T-helper 17 cell (primary cell): ENCODE results near the gene ADRA1B. TPM values are rescaled to one million over a fixed set of nuclear protein-coding genes. Genes with fewer than 3 reads are reported as not detected.

ENCODE experiments used
- ATAC-seq: fragments of 150-1000 bp; cut with Tn5 transposase; 2 replicates; pipeline ENCODE4 v1.10.0; 2021; ENCODE audit warnings: mild to moderate bottlenecking, moderate library complexity
- DNase-seq, 3 donors: peaks; one replicate each; pipeline versions ENCODE4 v3.0.0 to v3.0.0-alpha.2; 2020 to 2021
- H3K9me3 ChIP-seq: one replicate; pipeline ENCODE4 v1.7.0; 2013; ENCODE audit warnings: low read length, mild to moderate bottlenecking; ENCODE audit not compliant: control insufficient read depth, poor library complexity, severe bottlenecking
- H3K27ac Mint-ChIP-seq: one replicate; pipeline ENCODE4 v1.8.0; 2022; ENCODE audit warnings: mild to moderate bottlenecking, moderate library complexity, mixed read lengths
- H3K27me3 Mint-ChIP-seq: one replicate; pipeline ENCODE4 v1.8.0; 2022; ENCODE audit warnings: mixed read lengths
- H3K36me3 Mint-ChIP-seq: one replicate; pipeline ENCODE4 v1.8.0; 2022; ENCODE audit warnings: low read depth, mixed read lengths
- H3K4me1 Mint-ChIP-seq: one replicate; pipeline ENCODE4 v1.8.0; 2022; ENCODE audit warnings: mild to moderate bottlenecking, mixed read lengths
- H3K4me3 Mint-ChIP-seq: one replicate; pipeline ENCODE4 v1.8.0; 2022; ENCODE audit warnings: mild to moderate bottlenecking, moderate library complexity, mixed read lengths
- total RNA-seq, 4 donors: library from RNA in 2 of 4; stranded (reverse) in 2 of 4; gene quantifications; one replicate each; pipeline ENCODE4 v1.2.3 and lab custom pipeline; 2022 to 2026

ADRA1B gene
- total RNA-seq, 2 donors from 2014 or later = not detected

- H3K9me3 ChIP-seq = no peaks in the 10 kb centered on the region
- peaks cover 15% of the 10 kb centered on the region for H3K36me3 Mint-ChIP-seq
- H3K4me3 Mint-ChIP-seq = no peak overlapping the region
- DNase-seq (no peak), ATAC-seq (no peak)
- peaks cover 64% of the 10 kb centered on the region for H3K27me3 Mint-ChIP-seq
- peaks cover 13% of the 10 kb centered on the region for H3K4me1 Mint-ChIP-seq
- no peak overlapping the region for H3K27ac Mint-ChIP-seq
Measured at GRCh38 chr5:159917994-159918393, 1.7 kb downstream of the ADRA1B start.

DNA sequence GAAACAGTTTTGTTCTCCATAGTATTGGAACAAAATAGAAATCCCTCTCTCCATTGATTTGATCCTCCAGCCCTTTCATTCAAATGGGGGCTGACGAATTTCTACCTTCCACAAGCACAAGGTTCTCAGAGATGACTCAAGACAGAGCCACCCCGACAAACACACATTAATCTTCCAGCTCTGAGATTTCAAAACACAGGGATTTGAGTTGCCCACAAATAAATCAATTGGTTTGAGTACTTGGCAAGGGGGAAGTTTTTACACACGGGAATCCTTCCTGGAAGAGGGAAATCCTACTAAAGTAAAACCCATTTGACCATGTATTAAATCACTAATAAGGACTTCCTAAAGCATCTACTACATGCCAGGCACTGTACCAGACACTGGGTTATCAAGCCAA lies 5.4 kb downstream of the ADRA1B start:
- peaks cover 32% of the 10 kb centered on the region for H3K27me3 Mint-ChIP-seq
- no peak for DNase-seq

GRCh38 chr5:159923008-159923407 lies 6.7 kb downstream of the ADRA1B start:
- peaks cover 5% of the 10 kb centered on the region for H3K4me1 Mint-ChIP-seq
- no peaks in the 10 kb centered on the region for H3K9me3 ChIP-seq
- H3K36me3 Mint-ChIP-seq = peaks cover 8% of the 10 kb centered on the region
- DNase-seq = no peak
- no peak overlapping the region for H3K4me3 Mint-ChIP-seq
- H3K27me3 Mint-ChIP-seq = peaks cover 23% of the 10 kb centered on the region
- ATAC-seq = no peak
- H3K27ac Mint-ChIP-seq = no peak overlapping the region

More for the DNA sequence above, 5.4 kb downstream of the ADRA1B start:
- no peak overlapping the region for H3K27ac Mint-ChIP-seq
- H3K4me3 Mint-ChIP-seq = no peak overlapping the region
- peaks cover 13% of the 10 kb centered on the region for H3K36me3 Mint-ChIP-seq
- H3K4me1 Mint-ChIP-seq = peaks cover 9% of the 10 kb centered on the region
- no peak for ATAC-seq
- no peaks in the 10 kb centered on the region for H3K9me3 ChIP-seq

DNA sequence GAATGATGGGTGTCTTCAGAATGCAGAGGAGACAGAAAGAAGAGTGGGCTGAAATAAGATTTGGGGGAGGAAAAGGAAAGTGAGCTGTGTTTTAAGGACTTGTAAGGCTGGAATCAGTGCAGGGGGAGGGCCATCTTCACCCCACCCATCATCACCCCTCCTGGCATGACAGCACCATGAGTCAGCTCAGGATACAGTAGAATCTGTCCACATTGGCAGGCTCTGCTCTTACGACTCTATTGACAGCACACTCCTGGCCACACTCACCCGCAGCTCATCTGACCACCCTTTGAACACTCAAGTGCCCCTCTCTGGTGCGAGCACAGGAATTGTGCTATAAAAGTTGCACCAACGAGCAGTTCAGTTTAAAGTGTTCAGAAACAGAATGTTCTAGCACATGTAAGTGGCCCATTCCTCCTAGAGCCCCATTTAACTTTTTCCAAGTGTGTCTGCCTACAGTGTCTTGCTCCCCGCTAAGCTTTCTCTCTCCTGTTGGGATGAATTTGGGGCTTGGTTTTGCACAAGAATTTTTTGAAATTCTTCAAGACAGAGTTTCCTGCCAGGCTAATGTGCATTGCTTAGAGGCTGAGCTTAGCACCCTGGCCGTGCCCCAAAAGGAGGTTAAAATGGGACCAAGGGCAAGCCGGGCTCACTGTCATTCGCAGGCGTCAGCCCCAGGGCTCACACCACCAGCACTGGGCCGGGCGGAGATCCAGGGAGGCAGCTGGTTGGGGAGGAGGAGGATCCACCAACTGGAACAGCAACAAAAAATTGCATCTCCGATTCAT lies 12.0 kb downstream of the ADRA1B start:
- peaks cover 3% of the 10 kb centered on the region for H3K4me1 Mint-ChIP-seq
- H3K9me3 ChIP-seq = no peaks in the 10 kb centered on the region
- ATAC-seq = no peak
- H3K4me3 Mint-ChIP-seq = no peak overlapping the region
- H3K27me3 Mint-ChIP-seq = peaks cover 37% of the 10 kb centered on the region
- no peak overlapping the region for H3K27ac Mint-ChIP-seq
- H3K36me3 Mint-ChIP-seq = peaks cover 3% of the 10 kb centered on the region
- DNase-seq = no peak

DNA sequence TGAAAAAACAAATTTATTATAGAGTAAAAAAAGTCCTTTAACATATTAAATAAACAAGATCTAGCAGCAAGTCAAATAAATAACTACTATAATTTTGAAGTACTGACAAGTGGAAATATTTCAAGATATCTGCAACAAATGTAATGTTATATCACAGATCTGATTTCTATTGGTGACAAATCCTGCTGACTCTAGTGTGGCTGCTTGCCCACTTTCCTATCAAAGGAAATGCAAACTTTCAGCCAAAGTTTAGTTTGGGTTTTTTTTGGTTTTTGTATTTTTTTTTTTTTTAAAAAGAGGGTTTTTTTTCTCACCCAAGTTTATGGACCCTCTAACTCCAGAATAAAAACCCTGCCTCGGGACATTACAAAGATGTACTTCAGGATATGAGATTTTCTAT lies 12.9 kb downstream of the ADRA1B start:
- Mint-ChIP-seq H3K27ac (no peak overlapping the region), H3K36me3 (peaks cover 3% of the 10 kb centered on the region), H3K27me3 (peaks cover 41% of the 10 kb centered on the region), H3K4me1 (peaks cover 3% of the 10 kb centered on the region), H3K4me3 (no peak overlapping the region)
- DNase-seq (no peak), ATAC-seq (no peak)
- no peaks in the 10 kb centered on the region for H3K9me3 ChIP-seq

GRCh38 chr5:159933531-159934485 lies 17.5 kb downstream of the ADRA1B start:
- no peaks in the 10 kb centered on the region for H3K9me3 ChIP-seq
- ATAC-seq = no peak
- no peak for DNase-seq
- no peak overlapping the region for H3K27ac Mint-ChIP-seq
- no peaks in the 10 kb centered on the region for H3K4me1 Mint-ChIP-seq
- no peak overlapping the region for H3K4me3 Mint-ChIP-seq
- peaks cover 50% of the 10 kb centered on the region for H3K27me3 Mint-ChIP-seq
- peaks cover 2% of the 10 kb centered on the region for H3K36me3 Mint-ChIP-seq

- H3K4me3 Mint-ChIP-seq = no peak overlapping the region
- H3K4me1 Mint-ChIP-seq = peaks cover 2% of the 10 kb centered on the region
- H3K9me3 ChIP-seq = no peaks in the 10 kb centered on the region
- DNase-seq (no peak), ATAC-seq (no peak)
- peaks cover 2% of the 10 kb centered on the region for H3K36me3 Mint-ChIP-seq
- no peak overlapping the region for H3K27ac Mint-ChIP-seq
- peaks cover 61% of the 10 kb centered on the region for H3K27me3 Mint-ChIP-seq
Measured at GRCh38 chr5:159935946-159936345, 19.7 kb downstream of the ADRA1B start.

DNA sequence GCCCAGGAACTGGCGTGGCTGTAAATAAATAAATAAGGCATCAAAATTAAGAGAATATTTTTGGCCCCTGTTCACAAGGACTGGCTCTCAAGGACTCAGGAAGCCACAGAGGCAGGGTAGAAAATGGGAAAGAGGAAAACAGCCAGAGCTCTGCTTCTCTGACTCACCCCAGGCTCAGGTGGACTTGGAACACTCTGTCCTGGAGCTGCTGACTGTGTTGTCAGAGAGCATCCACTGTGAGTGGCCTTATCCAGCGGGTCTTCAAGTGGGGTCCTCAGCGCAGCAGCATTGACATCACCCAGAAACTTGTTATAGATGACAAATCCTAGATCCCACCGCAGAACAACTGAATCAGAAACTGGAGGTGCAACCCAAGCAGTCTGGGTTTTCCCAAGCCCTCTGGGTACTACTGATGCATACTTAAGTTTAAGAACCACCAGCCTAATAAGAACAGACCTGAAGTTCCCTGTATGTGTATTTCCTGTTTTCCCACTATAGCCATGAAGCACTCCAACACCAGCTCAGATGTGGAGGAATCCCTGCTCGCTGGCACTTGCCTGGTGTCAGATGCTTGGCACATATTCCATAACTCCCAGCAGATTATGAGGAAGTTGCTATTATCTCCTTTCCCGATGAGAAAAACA lies 20.5 kb downstream of the ADRA1B start:
- Mint-ChIP-seq H3K4me3 (no peak overlapping the region), H3K27ac (no peak overlapping the region), H3K36me3 (peaks cover 2% of the 10 kb centered on the region), H3K4me1 (peaks cover 2% of the 10 kb centered on the region), H3K27me3 (peaks cover 63% of the 10 kb centered on the region)
- DNase-seq (no peak), ATAC-seq (no peak)
- no peaks in the 10 kb centered on the region for H3K9me3 ChIP-seq

DNA sequence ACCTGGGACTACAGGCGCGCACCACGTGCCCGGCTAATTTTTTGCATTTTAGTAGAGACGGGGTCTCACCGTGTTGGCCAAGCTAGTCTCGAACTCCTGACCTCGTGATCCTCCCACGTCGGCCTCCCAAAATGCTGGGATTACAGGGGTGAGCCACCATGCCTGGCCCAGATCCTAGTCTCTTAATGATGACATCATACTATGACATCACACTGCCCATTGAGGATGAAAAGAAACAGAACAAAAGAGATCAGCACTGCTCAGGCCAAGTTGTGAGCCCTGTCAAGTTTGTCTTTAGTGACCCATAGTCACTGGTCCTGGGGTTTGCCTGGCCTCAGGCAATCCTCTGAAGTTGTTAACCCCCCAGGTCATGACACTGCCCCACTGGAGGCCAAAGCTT lies 21.3 kb downstream of the ADRA1B start:
- no peaks in the 10 kb centered on the region for H3K9me3 ChIP-seq
- Mint-ChIP-seq H3K27ac (no peak overlapping the region), H3K27me3 (peaks cover 64% of the 10 kb centered on the region), H3K36me3 (peaks cover 2% of the 10 kb centered on the region), H3K4me1 (peaks cover 2% of the 10 kb centered on the region), H3K4me3 (no peak overlapping the region)
- no peak for ATAC-seq
- DNase-seq = no peak

DNA sequence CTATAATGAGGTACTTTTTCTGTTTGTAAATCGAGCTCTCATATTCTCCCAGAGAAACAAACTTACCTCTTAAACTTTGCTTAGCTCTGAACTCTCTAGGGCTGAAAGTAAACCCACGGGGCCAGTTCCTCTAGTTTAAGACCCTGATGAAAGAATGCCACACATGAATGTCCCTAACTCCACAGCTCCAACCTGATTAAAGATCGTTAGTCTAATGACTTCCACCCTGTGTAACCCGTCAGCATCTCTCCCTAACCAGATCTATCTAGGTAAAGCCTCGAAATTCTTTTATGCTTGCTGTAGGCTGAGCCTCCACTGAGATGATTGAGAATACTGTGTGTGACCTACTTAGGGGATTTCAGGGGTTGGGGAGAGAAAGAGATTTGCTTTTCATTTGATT lies 27.0 kb downstream of the ADRA1B start:
- peaks cover 5% of the 10 kb centered on the region for H3K4me1 Mint-ChIP-seq
- DNase-seq (no peak), ATAC-seq (no peak)
- H3K9me3 ChIP-seq = no peaks in the 10 kb centered on the region
- no peak overlapping the region for H3K27ac Mint-ChIP-seq
- H3K4me3 Mint-ChIP-seq = no peak overlapping the region
- H3K36me3 Mint-ChIP-seq = peaks cover 2% of the 10 kb centered on the region
- H3K27me3 Mint-ChIP-seq = peaks cover 50% of the 10 kb centered on the region

GRCh38 chr5:159944056-159944600 lies 27.8 kb downstream of the ADRA1B start:
- Mint-ChIP-seq H3K27me3 (peaks cover 45% of the 10 kb centered on the region), H3K27ac (no peak overlapping the region), H3K36me3 (peaks cover 2% of the 10 kb centered on the region), H3K4me1 (peaks cover 5% of the 10 kb centered on the region), H3K4me3 (no peak overlapping the region)
- DNase-seq (no peak), ATAC-seq (no peak)
- H3K9me3 ChIP-seq = no peaks in the 10 kb centered on the region

GRCh38 chr5:159945359-159945758 lies 29.1 kb downstream of the ADRA1B start:
- DNase-seq (no peak), ATAC-seq (no peak)
- peaks cover 3% of the 10 kb centered on the region for H3K4me1 Mint-ChIP-seq
- H3K9me3 ChIP-seq = no peaks in the 10 kb centered on the region
- H3K36me3 Mint-ChIP-seq = peaks cover 2% of the 10 kb centered on the region
- H3K27me3 Mint-ChIP-seq = peaks cover 41% of the 10 kb centered on the region
- H3K4me3 Mint-ChIP-seq = no peak overlapping the region
- no peak overlapping the region for H3K27ac Mint-ChIP-seq
